ENCODE results near the gene COA5.

Gene COA5

DNA sequence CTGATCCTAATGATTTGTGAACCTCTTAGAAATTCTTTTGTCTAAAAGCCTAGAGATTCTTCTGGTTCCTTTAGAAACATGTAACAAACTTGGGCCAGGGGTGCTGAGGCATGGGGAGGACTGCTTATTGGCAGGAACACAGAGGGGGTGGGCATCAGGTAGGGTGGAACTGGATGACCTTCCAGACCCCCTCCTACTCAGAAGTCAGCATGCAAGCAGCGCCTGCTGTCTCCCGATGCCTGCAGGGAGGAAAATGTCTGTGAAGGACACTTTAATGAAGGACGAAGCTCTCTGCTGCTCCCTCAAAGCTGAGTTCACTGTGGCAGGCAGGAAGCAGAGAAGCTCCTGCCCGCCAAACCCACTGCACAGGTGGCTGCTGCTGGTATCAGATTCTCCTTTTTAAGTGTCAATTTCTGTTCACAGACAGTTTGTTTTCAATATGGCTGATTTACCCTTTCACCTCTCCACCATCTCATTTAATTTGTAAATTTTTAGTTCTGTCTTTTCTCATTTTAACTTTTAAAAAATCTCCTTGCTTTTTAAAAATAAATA, 19.4 kb downstream of the COA5 start:
- H3K27ac ChIP-seq = no peak overlapping the region
- TF ChIP-seq ZFX (IDR thresholded peaks at IDR 0.05; ENCODE audit: borderline replicate concordance) = no peak
- TF ChIP-seq, protein P1, sequence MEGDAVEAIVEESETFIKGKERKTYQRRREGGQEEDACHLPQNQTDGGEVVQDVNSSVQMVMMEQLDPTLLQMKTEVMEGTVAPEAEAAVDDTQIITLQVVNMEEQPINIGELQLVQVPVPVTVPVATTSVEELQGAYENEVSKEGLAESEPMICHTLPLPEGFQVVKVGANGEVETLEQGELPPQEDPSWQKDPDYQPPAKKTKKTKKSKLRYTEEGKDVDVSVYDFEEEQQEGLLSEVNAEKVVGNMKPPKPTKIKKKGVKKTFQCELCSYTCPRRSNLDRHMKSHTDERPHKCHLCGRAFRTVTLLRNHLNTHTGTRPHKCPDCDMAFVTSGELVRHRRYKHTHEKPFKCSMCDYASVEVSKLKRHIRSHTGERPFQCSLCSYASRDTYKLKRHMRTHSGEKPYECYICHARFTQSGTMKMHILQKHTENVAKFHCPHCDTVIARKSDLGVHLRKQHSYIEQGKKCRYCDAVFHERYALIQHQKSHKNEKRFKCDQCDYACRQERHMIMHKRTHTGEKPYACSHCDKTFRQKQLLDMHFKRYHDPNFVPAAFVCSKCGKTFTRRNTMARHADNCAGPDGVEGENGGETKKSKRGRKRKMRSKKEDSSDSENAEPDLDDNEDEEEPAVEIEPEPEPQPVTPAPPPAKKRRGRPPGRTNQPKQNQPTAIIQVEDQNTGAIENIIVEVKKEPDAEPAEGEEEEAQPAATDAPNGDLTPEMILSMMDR (IDR thresholded peaks at IDR 0.05) = no peak

- TF ChIP-seq, protein P1 (IDR thresholded peaks at IDR 0.05) = no peak
- no peak for TF ChIP-seq ZFX (IDR thresholded peaks at IDR 0.05; ENCODE audit: borderline replicate concordance)
- no peak overlapping the region for H3K27ac ChIP-seq
These were observed 21.7 kb downstream of the COA5 start for GRCh38 chr2:98586551-98587140.

DNA sequence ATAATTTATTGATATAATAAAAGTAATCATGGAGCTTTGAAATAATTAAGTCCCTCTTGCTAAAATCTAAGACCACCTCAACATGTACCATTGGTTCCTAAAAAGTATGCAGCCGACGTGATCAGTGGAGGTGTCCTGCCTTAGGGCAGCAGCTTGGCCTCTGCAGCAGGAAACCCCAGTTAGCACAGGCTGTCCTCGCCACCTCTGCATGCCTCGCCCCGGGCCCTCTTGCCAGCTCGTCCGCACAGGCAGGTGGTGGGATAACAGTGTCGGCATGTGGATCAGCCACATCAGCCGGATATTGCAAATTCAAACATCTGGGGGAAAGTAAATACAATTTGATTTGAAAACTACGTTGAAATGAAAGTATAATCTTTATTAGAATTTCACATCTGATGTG, 22.9 kb downstream of the COA5 start:
- H3K27ac ChIP-seq = no peak overlapping the region
- TF ChIP-seq ZFX (IDR thresholded peaks at IDR 0.05; ENCODE audit: borderline replicate concordance) = no peak
- TF ChIP-seq, protein P1 (IDR thresholded peaks at IDR 0.05) = no peak

GRCh38 chr2:98583816-98584618, 24.3 kb downstream of the COA5 start:
- no peak for TF ChIP-seq ZFX (IDR thresholded peaks at IDR 0.05; ENCODE audit: borderline replicate concordance)
- TF ChIP-seq, protein P1 (IDR thresholded peaks at IDR 0.05) = no peak
- no peak overlapping the region for H3K27ac ChIP-seq

- no peak overlapping the region for H3K27ac ChIP-seq
- TF ChIP-seq, protein P1 (IDR thresholded peaks at IDR 0.05) = no peak
- TF ChIP-seq ZFX (IDR thresholded peaks at IDR 0.05; ENCODE audit: borderline replicate concordance) = no peak
These were observed 25.0 kb downstream of the COA5 start for GRCh38 chr2:98583276-98583675.

DNA sequence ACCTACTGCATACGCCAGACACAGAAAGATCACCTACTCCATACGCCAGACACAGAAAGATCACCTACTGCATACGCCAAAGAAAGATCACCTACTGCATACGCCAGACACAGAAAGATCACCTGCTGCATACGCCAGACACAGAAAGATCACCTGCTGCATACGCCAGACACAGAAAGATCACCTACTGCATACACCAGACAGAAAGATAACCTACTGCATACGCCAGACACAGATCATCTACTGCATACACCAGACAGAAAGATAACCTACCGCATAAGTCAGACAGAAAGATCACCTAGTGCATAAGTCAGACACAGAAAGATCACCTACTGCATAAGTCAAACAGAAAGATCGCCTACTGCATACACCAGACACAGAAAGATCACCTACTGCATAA, 25.8 kb downstream of the COA5 start:
- TF ChIP-seq, protein P1 (IDR thresholded peaks at IDR 0.05) = no peak
- TF ChIP-seq ZFX (IDR thresholded peaks at IDR 0.05; ENCODE audit: borderline replicate concordance) = no peak
- H3K27ac ChIP-seq = no peak overlapping the region

Data from 22Rv1 (cell line).